ENCODE measurements around the gene RAD51B.

- no peak for TF ChIP-seq CTCF (IDR thresholded peaks at IDR 0.05)
- TF ChIP-seq POLR2A (IDR thresholded peaks at IDR 0.05), result no peak
Observed at GRCh38 chr14:68459480-68460136, 640.0 kb downstream of the RAD51B start.

Data from thyroid gland (tissue), 4 donors.